H4 (cell line): Measurements from ENCODE around the gene GALNT1. TPM values are rescaled to one million over a fixed set of nuclear protein-coding genes. Genes with fewer than 3 reads are reported as not detected.
A peak's percentile ranks its signal among the peaks of the same experiment; 100 is the strongest.

Experiments used
- DNase-seq: peaks from one replicate; pipeline ENCODE4 v3.0.0-alpha.2; 2015; ENCODE audit warnings: low spot score
- total RNA-seq: library from RNA; depleted of rRNA; stranded (reverse); fragments of >200 nt; shearing (Covaris generic); gene quantifications from 2 replicates; pipeline ENCODE4 v1.2.3, GENCODE V29; 2014

GALNT1 gene
- total RNA-seq, 1 experiment from 2014 or later = 85.4 TPM

DNA sequence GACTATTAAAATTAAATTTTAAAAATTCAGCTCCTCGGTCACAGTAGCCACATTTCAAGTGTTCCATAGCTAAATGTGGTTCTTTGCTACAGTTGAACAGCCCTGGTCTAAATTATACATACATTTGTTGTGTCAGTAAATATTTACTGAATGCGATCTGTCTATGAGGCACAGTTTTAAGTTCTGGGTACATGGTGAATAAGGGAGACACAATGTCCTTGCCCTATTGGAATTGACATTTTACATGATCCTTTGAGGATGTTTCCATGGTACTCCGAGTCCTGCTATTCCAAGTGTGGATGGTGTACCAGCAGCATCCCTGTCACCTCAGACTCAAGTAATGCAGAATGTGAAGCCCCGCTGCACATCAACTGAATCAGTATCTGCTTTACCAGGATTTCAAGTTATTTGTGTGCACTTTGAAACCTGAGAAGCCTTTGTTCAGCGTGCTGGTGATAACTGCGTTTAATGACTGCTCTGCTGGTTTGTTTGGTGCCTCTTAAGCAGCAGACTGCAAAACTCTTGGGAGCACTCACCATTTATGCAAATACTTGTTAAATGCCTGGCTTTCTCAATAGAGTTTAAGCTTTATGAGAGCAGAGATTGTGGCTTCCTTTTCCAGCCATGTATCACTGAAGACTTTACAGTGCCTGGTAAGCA, 1.5 kb downstream of the GALNT1 start:
- no peak for DNase-seq

DNA sequence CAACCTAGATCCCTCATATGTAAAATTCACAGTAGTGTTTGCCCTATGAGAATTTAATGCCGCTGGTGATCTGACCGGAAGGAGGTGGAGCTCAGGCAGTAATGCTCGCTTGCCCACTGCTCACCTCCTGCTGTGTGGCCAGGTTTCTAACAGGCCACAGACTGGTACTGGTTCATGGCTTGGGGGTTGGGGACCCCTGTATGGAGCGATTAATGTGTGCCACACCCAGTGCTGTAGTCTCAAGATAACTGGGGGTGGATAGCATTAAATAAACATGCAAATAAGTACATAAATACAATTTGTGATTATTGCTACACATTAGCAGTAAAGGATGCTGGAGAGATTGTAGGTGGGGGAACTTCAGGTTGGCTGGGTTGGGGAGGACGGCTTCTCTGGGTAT, 3.2 kb downstream of the GALNT1 start:
- no peak for DNase-seq

- no peak for DNase-seq
Measured at GRCh38 chr18:35585608-35586007, 4.1 kb downstream of the GALNT1 start.

DNA sequence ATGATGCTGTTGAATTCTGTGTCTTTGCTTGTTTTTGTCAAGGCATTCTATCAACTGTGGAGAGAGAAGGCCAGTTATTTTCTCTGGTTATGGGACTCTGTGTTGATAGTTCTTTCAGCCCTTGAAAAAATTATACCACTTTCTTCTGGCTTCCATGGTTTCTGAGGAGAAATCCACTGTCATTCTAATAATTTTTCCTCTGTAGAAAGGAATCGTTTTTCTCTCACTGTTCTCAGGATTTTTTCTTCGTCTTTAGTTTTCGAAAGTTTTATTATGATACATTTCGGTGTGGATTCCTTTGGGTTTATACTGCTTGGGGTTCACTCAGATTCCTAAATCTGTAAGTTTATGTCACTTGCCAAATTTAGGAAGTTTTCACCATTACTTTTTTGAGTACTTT, 6.6 kb downstream of the GALNT1 start:
- DNase-seq = no peak

DNA sequence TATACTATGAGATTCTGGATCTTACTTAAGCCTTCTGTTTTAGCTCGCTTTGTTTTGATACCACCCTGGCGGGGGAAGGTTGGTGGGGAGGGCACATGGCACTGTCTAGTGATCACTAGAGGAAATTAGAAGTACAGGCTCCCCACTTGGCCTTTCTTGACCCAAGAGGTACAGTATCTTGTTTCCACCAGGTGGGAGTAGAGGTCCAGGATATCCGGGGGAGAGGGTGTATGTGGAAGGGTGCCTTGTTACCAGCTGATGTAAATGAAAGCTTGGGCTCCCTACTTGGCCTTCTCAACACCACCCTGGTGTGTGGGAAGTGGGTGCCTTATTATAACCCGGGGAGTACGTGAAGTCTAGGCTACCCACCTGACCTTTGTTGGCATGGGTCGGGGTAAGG, 7.5 kb downstream of the GALNT1 start:
- no peak for DNase-seq

DNA sequence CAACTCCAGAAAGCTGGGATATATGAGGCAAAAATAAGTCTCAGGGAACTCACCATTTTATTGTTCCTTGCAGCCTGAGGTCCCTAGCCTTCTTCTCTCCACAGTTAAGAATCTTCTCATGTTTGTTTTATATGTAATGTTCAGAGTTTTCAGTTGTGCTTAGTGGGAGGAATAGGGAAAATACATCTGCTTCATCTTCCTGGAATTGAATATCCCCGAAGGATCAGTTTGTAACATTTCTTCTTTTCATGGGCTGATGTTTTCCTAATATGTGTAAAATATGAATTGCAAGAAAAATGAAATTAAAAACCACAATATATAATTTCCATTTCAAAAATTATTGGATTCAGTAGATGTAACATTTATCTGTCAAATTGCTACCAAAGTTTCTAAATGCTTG, 8.0 kb downstream of the GALNT1 start:
- DNase-seq = no peak

GRCh38 chr18:35590935-35591334, 9.4 kb downstream of the GALNT1 start:
- DNase-seq = no peak

GRCh38 chr18:35592298-35592697, 10.8 kb downstream of the GALNT1 start:
- no peak for DNase-seq

GRCh38 chr18:35593859-35594258, 12.3 kb downstream of the GALNT1 start:
- DNase-seq = no peak

DNA sequence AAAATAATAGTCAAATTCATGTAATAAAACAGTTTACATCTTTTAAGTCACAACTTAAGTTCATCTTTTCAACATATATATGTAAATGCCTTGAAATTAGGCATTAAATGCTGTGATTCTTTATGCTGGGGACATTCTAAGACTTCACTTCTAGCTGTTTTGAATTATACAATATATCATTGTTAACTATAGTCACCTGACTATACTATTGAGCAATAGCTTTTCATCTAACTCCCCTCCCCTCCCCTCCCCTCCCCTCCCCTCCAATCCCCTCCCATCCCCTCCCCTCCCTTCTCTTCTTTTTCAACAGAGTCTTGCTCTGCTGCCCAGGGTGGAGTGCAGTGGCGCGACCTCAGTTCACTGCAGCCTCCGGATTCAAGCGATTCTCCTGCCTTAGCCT, 16.2 kb downstream of the GALNT1 start:
- DNase-seq = no peak

DNA sequence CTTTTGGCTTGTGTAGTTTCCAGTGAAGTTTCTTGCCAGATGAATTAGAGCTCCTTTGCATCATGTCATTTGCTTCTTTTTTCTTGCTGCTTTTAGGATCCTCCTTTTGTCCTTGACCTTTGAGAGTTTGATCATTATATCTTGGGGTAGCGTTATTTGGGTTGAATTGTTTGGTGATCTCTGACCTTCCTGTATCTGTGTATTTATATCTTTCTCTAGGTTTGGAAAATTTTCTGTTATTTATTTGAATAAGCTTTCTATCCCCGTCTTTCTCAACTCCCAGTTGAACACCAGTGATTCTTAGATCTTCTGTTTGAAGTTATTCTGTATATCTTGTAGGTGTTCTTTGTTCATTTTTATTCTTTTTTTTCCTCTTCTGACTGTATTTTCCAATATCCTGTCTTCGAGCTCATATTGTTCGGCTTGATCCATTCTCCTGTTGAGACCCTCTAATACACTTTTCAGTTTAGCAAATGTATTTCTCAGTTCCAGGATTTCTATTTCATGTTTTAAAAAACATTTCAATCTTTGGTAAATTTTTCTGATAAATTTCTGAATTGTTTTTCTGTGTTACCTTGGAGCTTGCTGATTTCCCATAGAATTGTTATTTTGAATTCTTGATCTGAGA, 20.8 kb downstream of the GALNT1 start:
- DNase-seq = no peak

DNA sequence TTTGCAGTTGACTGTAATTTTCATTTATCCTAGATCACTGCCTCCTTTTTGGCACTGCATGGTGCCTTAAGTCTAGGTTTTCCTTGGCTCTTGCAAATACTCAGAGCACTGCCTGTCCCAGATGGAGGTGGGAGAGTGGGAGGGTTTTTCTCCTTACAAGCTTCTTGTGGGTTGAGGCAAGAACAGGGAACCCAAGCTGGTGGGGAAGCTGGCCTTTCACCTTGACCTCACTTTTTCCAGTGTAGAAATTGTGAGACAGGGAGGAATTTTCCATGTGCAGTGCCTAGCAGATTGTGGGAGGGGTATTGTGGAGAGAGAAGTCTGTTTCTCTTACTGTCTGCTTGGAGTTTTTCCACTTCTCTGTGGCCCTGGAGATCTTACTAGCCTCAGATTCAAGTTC, 21.5 kb downstream of the GALNT1 start:
- no peak for DNase-seq

DNA sequence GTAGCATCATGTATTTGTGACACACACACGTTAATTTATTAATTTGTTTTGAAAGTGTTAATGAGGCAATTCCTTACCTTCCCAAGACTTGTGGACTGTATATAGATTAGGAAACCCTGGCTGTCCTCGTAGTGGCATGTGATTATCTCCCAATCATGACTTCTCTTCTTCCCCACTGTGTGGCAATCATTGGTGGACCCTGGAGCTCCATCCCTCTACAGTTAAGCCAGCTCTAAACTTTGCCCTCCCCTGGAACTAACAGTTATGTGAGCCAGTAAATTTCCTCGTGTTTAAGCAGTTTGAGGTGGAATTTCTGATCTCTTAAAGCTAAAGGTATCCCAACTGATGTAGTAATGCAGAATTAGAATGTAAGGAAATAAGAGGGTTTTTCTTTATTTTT, 22.0 kb downstream of the GALNT1 start:
- no peak for DNase-seq

DNA sequence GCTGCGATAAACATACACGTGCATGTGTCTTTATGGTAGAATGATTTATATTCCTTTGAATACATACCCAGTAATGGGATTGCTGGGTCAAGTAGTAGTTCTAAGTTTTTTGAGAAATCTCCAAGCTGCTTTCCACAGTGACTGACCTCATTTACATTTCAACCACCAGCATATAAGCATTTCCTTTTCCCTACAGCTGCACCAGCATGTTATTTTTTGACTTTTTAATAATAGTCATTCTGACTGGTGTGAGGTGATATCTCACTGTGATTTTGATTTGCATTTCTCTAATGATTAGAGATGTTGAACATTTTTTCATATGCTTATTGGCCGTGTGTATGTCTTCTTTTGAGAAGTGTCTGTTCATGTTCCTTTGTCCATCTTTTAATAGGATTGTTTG, 22.8 kb downstream of the GALNT1 start:
- DNase-seq = no peak

- DNase-seq = no peak
Measured at GRCh38 chr18:35605686-35606417, 24.3 kb downstream of the GALNT1 start.

GRCh38 chr18:35609236-35609635, 27.7 kb downstream of the GALNT1 start:
- no peak for DNase-seq

GRCh38 chr18:35610089-35610488, 28.5 kb downstream of the GALNT1 start:
- no peak for DNase-seq

GRCh38 chr18:35610724-35611123, 29.2 kb downstream of the GALNT1 start:
- DNase-seq = no peak

DNA sequence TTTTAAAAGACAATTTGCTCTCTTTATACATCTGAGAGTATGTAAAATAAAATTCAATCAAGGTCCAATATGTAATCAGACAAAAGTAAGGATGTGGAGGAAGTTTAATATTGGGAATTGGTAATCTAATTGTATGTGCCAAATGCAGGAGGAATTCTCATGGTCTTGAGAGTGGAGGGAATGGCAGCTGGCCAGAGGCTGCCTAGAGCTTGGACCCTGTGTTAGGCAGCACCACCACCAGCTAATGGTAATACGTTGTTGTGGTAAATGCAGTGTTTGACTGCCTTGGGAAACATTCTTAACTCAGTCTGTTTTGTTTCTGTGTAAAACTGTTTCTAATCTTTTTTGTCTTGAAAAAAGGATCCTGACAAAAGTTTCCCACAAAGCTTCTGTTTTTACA, 30.0 kb downstream of the GALNT1 start:
- no peak for DNase-seq

DNA sequence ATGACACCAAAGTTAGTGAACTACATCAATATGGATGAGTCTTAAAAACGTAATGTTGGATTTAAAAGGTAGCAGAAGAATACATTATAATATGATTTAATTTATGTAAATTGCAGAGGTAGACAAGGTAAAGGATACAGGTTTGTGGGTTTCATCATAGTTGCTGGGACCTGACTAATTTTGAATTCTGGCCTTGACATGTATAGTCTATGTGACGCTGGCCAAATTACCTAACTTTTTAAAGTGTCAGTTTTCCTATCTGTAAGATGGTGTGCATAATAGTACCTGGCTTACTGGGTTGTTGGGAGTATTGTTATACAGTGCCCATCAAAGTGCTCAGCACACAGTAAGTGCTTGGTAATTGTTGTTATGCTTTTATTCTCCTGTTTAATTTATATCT, 34.5 kb downstream of the GALNT1 start:
- DNase-seq = no peak

DNA sequence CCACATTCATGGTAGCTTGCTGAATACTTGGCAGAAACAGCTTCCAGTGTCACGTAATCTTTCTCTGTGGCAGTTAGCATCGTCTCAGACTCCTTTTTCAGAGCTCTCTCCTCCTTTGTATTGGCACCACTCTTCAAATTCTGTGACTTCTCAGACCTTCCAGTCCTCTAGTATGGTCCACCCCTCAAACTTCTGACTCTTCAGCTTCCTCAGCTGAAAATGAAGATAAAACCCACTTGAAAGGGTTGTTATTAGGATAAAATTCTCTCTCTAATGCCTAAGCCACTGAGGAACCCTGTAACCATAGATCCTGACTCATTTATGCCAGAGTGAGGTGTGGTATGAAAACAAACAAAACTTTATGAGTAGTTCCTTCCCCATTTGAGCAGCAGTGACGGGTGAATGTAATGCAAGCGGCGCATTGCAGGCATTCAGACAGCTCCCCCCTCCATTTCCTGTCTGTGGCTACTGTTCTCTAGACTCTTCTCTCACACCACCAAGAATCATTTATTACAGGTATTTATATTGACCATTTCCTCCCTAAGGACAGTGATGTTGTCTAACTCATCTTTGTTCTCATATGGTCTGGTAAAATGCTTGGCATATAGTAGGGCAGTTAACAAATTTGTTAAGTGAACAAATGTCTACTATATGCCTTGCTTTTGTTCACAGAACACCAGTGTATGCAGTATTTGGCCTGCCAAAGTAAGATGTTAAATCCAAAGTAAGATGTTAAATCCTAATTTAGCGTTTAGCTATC, 35.3 kb downstream of the GALNT1 start:
- DNase-seq = peak; percentile 88

DNA sequence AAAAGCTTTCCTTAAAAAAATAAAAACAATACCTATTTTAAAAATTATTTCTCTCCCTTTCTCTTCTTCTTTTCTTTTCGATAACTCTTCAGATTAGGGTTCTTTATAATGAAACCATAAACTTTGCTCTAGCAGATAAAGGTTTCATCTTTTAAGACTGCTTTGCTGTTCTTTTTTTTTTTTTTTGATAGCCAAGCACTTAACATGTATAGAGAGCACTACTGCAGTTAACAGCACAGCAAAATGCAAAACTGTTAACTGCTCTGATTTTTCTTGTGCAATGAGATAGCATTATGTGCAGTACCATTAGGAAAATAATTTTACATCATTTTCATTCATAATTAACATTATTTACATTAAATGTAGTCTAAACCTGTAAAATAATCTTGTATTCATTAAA, 36.3 kb downstream of the GALNT1 start:
- DNase-seq = no peak

GRCh38 chr18:35618289-35618688, 36.7 kb downstream of the GALNT1 start:
- no peak for DNase-seq
